Suppressor macrophage (primary cell): ENCODE results near the gene KIAA0040.
"Not testable (repeated sequence)": the region's sequence is repeated elsewhere in the genome, so short reads cannot be mapped to it uniquely, and the experiment has no call there.

Experiments used
- DNase-seq, 4 experiments: peaks; one replicate each; pipeline ENCODE4 v3.0.0-alpha.2; 2020 to 2022

KIAA0040 gene

GRCh38 chr1:175136246-175136645 lies 56.3 kb downstream of the KIAA0040 start:
- DNase-seq: no peak

DNA sequence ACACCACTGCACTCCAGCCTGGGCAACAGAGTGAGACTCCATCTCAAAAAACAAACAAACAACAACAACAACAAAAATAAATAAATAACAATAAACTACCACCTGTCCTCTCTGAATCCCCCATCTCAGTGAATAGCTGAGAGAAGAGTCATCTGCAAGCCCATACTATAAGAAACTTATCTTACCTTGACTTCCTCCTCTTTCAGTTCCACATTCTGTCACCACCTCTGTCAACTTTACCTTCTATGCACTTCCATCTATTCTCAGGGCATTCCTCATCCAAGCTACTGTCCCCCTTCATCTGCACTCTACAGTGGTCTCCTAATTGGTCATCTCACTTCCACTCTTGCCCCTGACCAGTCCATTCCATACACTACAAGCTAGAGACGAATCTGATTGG lies 58.1 kb downstream of the KIAA0040 start:
- DNase-seq: no peak

- peak; percentile 40 to 80 (median 74) for DNase-seq
Measured at GRCh38 chr1:175133673-175134435, 58.7 kb downstream of the KIAA0040 start.

- no peak for DNase-seq
Measured at GRCh38 chr1:175132436-175132835, 60.1 kb downstream of the KIAA0040 start.

- peak in 3 of 4 experiments; percentile 9 to 24 (median 11) for DNase-seq
Measured at GRCh38 chr1:175131095-175131494, 61.5 kb downstream of the KIAA0040 start.

- no peak for DNase-seq
Measured at GRCh38 chr1:175130649-175131045, 61.9 kb downstream of the KIAA0040 start.

DNA sequence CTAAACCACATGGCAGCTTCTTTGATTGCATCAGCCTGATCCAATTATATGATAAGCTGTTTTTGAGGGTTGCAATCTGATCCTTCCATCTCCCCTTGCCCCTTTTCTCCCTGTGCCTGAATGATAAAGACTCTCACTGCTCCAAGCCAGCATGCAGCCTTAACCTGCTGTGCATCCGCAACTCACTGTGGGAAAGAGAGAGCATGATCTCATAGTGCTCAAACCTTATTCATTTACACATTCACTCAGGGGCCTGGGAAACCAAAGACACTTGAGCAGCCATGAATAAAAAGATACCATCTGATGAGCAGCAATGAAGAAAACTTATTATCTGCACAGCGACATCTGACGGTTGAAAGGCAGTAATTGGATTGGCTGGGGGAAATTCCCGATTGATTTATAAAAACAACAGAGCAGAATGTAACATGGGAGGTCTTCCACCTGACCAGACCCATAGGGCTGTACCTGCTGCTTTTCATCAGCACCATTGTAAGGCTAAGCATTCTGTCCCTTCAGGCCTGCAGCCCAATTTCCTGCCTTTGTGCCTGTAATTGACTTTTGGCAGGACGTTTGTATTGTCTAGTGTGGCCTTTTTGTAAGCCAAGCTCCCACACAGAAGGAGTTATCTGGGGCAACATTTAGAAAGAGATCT lies 62.5 kb downstream of the KIAA0040 start:
- DNase-seq: no peak

- DNase-seq: peak; percentile 21 to 41 (median 37)
Measured at GRCh38 chr1:175129644-175129996, 63.0 kb downstream of the KIAA0040 start.

GRCh38 chr1:175129182-175129581 lies 63.4 kb downstream of the KIAA0040 start:
- DNase-seq: no peak

GRCh38 chr1:175128523-175128922 lies 64.1 kb downstream of the KIAA0040 start:
- no peak for DNase-seq

- peak in 2 of 4 experiments; percentile 23 to 35 for DNase-seq
Measured at GRCh38 chr1:175127565-175127964, 65.0 kb downstream of the KIAA0040 start.

DNA sequence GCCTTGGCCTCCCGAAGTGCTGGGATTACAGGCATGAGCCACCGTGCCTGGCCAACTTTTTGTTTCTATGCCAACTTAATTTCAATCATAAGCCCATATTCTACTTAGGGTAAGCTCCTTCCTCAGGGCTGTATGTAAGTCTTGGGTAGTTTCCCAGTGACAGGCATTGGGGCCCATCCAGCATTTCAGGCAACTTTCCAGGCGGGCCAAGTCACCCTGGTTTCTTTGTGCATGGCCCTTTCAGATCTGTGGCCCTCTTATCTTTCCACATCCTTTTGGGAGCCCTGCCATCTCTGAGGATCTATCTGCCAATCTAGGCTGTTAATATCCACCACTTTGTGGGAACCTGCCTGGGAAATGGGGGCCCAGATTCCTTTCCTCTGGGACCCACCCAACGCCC lies 66.2 kb downstream of the KIAA0040 start:
- DNase-seq: no peak

DNA sequence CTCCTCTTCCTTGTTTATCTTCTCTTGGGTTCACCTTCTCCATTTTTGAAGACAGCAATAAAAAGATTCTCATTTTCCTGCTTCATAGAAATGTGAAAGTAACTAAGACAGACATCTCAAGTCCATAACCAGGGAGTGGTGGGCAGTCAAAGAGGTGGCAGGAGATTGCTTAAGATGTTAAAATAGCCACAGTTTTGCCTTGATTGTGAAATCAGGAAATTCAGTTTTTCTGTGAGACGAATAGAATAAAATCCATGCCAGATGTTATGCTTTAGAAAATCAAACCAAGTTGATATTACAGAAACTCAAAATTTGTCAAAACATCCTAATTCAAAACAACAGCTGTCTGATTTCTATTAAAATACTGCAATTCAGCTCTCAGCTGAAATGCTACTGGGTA lies 67.7 kb downstream of the KIAA0040 start:
- DNase-seq: peak; percentile 17 to 62 (median 50)

DNA sequence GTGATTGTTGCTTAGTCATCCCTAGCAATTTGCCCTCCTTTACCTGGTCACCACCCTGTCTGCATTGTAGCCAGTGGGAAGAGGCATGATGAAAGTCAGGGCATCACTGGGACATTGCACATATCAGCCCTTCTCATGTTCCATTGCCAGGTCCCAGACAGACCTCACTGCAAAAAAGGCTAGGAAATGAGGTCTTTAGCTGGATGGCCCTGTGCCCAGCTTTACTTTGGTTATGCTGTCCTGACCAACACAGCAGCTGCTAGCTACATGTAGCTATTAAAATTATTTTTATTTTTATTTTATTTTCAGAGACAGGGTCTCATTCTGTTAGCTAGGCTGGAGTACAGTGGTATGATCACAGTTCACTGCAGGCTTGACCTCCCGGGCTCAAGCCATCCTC lies 72.1 kb downstream of the KIAA0040 start:
- no peak for DNase-seq

GRCh38 chr1:175118375-175119367 lies 73.9 kb downstream of the KIAA0040 start:
- DNase-seq: no peak

- DNase-seq: no peak
Measured at GRCh38 chr1:175116903-175117302, 75.7 kb downstream of the KIAA0040 start.

GRCh38 chr1:175116210-175116798 lies 76.3 kb downstream of the KIAA0040 start:
- no peak for DNase-seq

DNA sequence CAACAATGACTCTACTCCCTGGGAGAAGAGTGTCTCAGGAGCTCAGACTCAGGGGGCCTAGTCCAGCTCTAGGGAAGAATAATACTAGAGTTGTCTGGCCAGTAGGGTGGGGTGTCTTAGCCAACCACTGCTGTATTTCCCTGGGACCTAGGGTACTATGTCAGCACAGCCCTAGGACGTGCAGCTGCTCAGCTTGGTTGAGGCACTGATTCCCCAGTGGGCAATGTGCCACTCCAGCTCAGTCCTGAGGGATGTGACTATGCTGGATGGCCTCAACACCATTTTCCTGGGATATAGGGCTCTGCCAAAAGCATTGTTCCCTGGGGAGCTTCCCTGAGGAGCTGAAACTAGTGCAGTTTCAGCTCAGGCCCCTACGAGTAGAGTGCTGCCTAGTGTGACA lies 77.6 kb downstream of the KIAA0040 start:
- DNase-seq: no peak

GRCh38 chr1:175108331-175108820 lies 84.2 kb downstream of the KIAA0040 start:
- DNase-seq: not testable (repeated sequence)
